HG03442 (cell line): Measurements from ENCODE around the gene CHCHD6.

Source experiments
- ATAC-seq: cut with Tn5 transposase; IDR thresholded peaks from one replicate; pipeline ENCODE4 v1.9.1; 2021; ENCODE audit warnings: mild to moderate bottlenecking, moderate library complexity; ENCODE audit not compliant: unreplicated experiment

CHCHD6 gene

DNA sequence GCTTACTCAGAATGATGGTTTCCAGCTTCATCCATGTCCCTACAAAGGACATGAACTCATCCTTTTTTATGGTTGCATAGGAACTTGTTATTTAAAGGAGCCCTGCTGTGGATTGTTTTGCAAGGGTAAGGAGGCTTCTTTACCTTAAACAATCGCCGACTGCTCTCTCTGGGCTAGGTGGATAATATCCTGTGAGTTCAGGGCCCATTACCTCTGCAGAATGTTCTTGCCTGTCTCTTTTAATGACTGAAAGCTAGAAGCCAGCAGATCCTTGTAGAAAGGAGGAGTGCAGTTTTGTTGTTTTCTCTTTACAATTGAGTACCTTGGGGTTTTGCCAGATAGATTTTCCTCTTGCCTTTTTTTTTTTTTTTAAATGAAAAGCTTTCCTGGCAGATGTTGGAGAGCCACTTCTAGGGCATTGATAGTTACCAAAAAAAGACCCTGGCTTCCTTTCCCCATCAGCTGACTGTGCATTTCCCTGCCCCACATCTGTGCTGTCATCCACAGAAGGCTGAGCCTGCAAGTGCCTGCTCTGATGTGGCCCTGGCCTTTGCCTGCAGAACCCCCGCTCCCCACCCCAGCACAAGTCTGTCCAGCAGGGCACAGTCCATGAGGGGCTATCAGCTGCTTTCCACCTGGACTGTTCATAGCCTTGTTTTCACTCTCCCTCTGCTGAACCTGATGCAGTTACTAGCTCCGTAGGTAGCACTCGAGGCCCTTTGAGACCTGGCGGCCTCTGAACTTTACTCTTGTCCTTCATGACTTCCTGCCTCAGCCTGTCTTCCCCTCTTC is 113.1 kb downstream of the CHCHD6 start:
- no peak for ATAC-seq

DNA sequence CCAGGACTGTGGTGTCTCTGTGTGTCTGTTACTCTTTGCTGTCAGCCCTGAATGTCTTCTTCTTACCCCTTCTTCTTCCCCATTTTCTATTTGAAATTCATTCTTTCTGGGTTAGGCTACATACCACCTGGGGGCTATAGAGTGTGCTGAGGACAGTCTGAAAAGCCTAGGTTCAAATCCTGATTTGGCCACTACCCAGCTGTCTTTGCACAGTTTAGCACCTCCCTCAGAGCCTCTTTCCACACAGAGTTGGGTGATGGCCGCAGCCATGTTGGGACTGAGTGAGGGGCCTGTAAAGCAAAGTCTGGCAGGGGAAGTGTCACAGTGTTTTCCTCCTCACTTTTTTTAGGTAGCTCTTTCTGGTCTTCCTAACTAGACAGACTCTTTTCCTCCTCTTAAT is 113.7 kb downstream of the CHCHD6 start:
- no peak for ATAC-seq

- no peak for ATAC-seq
Measured at GRCh38 chr3:126818400-126819095, 114.5 kb downstream of the CHCHD6 start.

GRCh38 chr3:126826693-126827092 is 122.7 kb downstream of the CHCHD6 start:
- no peak for ATAC-seq

GRCh38 chr3:126827121-126827520 is 123.1 kb downstream of the CHCHD6 start:
- no peak for ATAC-seq

DNA sequence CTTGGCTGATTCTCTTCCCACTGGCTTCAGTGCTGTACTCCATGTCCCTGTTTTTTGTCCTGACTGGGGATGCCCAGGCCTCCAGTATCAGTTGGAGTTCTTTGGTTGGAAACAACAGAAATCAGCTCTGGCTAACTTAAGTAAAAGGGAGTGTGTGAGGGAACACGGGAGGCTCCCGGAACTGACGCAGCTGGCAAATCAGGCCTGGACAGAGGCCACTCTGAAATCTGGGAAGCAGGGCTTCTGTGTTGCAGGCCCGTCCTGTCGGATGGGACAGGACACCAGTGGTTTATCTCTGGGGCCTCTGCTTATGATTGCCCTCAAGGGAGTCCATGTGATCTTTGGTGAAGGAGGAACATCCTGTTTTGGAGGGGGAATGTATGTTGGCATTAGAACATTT is 124.3 kb downstream of the CHCHD6 start:
- ATAC-seq = no peak

DNA sequence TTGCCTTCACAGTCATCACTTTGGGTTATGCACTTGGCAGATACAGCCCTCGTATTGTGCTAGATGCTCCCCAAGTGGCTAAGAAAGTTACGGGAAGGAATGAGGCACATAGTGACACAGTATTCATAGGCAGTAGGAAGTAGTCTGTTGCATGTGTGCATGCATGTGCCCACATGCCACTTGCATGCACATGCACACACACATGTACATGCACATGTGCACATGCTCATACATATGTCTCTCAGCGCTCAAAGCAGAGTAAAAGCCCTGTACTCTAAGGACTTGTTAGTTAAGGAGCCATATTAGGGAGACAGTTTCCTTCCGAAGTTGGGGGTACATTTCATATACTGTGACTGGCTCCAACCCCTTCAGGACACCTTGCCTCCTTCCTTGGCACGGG is 128.9 kb downstream of the CHCHD6 start:
- no peak for ATAC-seq

DNA sequence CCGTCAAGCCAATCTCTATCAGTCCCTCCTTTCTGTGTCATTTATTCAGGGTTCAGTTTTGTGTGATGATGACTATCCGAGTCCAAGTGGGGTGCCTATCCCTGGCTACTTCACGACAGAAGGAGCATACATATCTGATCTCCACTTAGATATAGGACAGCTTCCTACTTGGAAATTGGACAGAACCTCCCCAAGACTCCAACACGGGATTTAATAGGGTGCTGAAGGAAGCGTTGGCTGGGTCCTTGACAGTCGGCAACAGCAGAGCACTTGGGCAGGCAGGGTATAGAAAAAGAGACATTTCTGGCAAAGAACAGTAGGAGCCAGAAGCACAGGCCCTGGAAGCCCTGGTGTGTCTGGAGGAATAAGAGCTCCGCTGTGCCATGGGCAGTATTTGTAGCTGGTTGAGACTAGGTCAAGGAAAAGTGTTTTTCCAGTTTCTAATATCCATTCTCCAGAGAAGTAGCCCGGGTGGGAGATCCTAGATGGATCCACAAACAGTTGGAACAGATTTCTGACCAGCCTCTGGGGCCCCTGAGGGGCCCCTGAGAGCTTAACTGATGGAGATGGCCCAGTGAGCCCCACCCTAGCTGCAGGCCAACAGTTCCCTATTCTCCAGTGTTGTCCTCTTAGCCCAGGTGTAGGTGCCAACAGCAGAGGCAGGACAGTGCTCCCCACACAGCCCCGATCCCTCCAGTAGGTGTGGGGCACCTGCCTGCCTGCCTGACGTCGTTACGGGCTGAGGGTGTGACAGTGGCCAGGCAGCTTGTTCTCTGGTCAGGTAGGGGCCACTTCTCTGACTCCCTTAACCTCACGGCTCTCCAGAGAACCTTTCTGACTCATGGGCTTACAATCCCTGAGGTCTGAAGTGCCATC is 130.8 kb downstream of the CHCHD6 start:
- ATAC-seq = no peak

GRCh38 chr3:126835472-126836219 is 131.6 kb downstream of the CHCHD6 start:
- no peak for ATAC-seq

DNA sequence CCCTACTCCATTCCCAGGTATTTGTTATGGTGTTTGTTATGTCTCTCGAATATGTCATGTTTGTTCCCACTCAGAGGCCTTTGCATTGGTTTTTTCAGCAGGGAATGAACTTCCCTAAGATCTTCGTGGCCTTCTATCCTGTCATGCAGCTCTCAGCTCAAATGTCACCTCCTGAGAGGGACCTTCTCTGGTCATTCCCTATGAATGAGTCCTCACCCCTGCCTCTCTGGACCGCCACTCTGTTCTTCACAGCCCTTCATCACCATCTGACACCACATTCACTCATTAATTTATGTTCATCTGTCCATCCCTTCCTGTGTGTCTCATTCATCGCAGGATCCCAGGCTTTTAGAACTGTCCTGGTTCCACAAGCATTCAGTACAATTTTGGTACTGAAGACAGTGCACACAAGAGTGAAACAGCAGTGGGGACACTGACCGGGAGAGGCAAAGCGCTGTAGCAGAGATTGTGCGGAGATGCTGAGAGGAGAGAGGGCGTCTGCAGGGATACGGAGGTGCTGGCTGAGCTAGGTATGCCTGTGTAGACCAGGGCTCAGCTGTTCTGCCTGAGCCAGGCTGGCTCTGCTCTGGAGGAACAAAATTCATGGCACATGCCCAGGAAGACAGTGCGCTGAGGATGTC is 132.3 kb downstream of the CHCHD6 start:
- no peak for ATAC-seq

DNA sequence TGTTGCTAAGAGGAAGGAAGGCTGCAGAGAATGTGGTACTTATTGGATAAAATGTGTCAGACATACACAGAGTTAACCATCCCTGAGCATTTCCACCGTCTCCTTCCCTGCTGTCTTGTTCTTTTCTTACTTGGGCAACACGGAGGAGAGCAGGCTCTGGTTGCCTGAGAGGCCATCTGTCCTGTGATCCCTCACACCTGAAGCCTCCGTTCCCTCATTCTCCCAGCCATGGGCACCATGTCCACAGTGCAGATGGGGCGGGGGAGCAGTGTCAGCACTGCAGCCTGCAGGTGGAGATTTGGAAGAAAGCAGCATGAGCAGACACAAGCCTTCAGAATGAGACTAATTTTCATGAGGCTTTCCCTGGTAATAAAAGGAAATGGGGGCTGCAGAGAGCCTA is 133.7 kb downstream of the CHCHD6 start:
- no peak for ATAC-seq

DNA sequence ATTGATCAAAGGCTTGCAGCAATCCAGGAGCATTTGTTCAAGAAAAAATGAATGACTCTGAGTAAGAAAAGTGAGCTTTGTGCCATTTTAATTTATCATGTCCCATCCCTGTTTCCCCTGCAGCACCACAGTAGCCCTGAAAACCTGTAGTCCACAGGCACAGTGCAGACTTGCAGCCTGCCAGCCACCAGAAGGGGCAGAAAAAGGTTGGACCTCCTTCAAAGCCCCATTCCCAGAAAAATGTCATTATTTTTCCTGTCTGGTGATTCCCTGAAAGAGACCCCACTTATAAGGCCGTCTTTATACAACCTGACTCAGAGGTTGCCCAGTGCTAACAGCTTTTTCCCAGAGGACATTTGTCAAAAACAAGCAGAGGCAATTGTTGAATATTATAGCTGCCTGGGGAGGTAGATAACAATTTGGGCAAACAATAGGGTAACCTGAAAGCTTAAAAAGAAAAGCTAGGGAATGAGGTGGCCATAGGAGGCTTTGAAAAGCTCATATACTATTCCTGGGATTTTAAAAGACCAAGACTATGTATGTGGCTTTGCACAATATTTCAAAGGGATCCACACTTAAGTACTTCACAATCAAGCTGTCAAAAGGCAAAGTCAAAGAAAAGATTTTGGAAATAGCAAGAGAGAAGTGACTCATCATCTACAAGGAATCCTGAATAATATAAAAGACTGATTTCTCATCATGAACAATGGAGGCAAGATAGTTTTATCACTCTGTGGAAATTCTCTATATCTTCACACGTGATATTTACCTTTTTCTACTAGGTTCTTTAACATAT is 142.1 kb downstream of the CHCHD6 start:
- ATAC-seq = no peak

GRCh38 chr3:126847061-126847460 is 143.0 kb downstream of the CHCHD6 start:
- ATAC-seq = no peak

DNA sequence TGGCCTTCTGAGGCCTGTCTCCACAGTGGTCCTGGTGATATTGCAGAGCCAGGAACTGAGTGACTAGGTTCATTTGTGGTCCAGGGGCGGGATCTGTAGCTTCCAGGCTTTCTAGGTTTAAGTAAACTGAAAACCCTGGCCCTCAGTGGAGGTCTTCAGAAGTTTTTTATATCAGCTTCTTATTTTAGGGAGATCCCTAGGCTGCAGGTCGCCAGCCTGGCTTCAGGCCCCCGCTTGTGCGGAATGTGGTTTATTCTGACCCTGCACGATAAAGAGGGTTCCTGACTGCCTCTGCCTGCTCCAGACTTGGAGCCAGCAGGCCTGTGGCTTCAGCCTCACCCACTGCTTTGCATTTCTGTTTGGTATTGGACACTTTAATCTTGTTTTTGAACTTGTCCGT is 145.0 kb downstream of the CHCHD6 start:
- no peak for ATAC-seq

DNA sequence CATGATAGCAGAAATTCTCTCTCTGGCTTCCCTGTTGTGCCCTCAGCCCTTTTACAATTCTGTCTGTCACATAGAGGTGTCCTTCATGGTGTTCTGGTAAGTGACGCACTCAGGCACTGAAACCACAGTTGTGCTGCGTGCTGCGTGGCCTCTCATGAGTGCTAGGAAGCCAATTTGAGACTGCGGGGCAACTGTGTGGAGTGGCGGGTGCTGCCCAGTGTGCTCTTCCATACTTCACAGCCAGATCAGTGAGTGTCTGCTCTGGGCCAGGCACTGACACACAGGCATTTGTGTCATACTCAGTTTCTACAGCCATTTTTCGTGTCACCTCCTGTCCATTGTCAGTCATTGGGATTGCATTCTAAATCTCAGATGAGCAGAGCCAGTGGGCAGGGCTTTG is 145.7 kb downstream of the CHCHD6 start:
- ATAC-seq = no peak

- ATAC-seq = no peak
Measured at GRCh38 chr3:126850370-126851085, 146.5 kb downstream of the CHCHD6 start.

DNA sequence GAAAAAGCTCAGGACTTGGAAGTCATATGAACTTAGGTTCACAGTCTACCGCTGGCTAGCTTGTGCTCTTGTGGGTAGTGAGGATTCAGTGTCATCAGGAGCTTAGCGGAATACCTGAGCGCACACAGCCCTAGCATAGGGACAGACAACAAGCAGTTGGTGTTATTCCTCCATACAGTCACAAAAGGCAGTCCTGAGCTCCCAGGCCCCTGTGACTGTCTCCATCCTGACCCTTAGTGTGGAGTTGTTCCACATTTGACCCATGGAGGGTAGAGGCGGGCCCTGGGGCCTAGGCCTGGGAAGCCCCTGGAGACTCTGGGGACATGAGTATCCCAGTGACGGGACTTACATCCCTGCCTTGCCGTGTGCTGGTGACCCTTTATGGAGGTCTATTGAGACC is 147.3 kb downstream of the CHCHD6 start:
- no peak for ATAC-seq

GRCh38 chr3:126851934-126852333 is 147.9 kb downstream of the CHCHD6 start:
- no peak for ATAC-seq

- no peak for ATAC-seq
Measured at GRCh38 chr3:126852511-126852910, 148.5 kb downstream of the CHCHD6 start.
